Panc1 (cell line): ENCODE results near the gene AP3M1. TPM values are rescaled to one million over a fixed set of nuclear protein-coding genes. Genes with fewer than 3 reads are reported as not detected.

ENCODE experiments used
- ATAC-seq: fragments of 200-7000 bp; cut with Tn5 transposase; 2 replicates; pipeline ENCODE4 v1.9.1; 2020; ENCODE audit warnings: mild to moderate bottlenecking, moderate library complexity
- BruUV-seq: library from RNA; stranded (reverse); fragments of 400-500 nt; replicated peaks from 2 replicates; lab custom pipeline; 2021; lab: Mats Ljungman, UMichigan
- CTCF ChIA-PET: fragments of 300-600 bp; sonication (Branson Sonifier 250); formaldehyde crosslinking; loops from one replicate; lab custom pipeline; 2022; ENCODE audit warnings: antibody characterized with exemption; lab: Charles Lee
- POLR2A ChIA-PET: fragments of 300-600 bp; sonication (Branson Sonifier 250); formaldehyde crosslinking; loops from one replicate; lab custom pipeline; 2022; ENCODE audit warnings: antibody characterized with exemption; lab: Charles Lee
- DNase-seq: peaks from one replicate; pipeline ENCODE4 v3.0.0-alpha.2; 2010; ENCODE audit warnings: low read depth, low spot score
- H3K27ac ChIP-seq: 2 replicates; pipeline ENCODE4 v1.5.1; 2011; ENCODE audit warnings: mild to moderate bottlenecking, low read length, inconsistent platforms
- H3K27me3 ChIP-seq: fragments of 200-500 bp; sonication (Bioruptor generic); 2 replicates; pipeline ENCODE4 v1.6.0; 2014; ENCODE audit warnings: low read length, inconsistent platforms; ENCODE audit not compliant: control insufficient read depth, insufficient read depth
- H3K36me3 ChIP-seq: fragments of 200-500 bp; sonication (Bioruptor generic); 2 replicates; pipeline ENCODE4 v1.5.1; 2014; ENCODE audit warnings: inconsistent platforms, mild to moderate bottlenecking, low read length, moderate library complexity; ENCODE audit not compliant: control insufficient read depth, insufficient read depth
- H3K4me1 ChIP-seq: 2 replicates; pipeline ENCODE4 v1.5.1; 2011; ENCODE audit warnings: inconsistent platforms, mild to moderate bottlenecking, low read length, moderate library complexity; ENCODE audit not compliant: control insufficient read depth, insufficient read depth
- H3K4me3 ChIP-seq, 2 experiments: 2 replicates each; pipeline ENCODE4 v1.5.1; 2011 to 2012; ENCODE audit warnings: low read depth in 2 of 2, low read length in 2 of 2, mild to moderate bottlenecking in 2 of 2, inconsistent platforms in 1 of 2, moderate library complexity in 1 of 2
- H3K9me3 ChIP-seq: fragments of 200-500 bp; sonication (Bioruptor generic); 2 replicates; pipeline ENCODE4 v1.5.1; 2014; ENCODE audit warnings: low read depth, mild to moderate bottlenecking, inconsistent platforms, low read length, moderate library complexity; ENCODE audit not compliant: control insufficient read depth, insufficient read depth
- POLR2AphosphoS5 ChIP-seq: IDR thresholded peaks from 2 replicates; pipeline ENCODE4 v1.6.1; 2012; ENCODE audit warnings: mild to moderate bottlenecking, low read depth, low read length, moderate library complexity
- REST ChIP-seq, 2 experiments: IDR thresholded peaks; 2 replicates each; pipeline ENCODE4 v1.6.1; 2011 to 2012; ENCODE audit warnings: low read depth in 2 of 2, control low read depth in 1 of 2, low read length in 1 of 2, mild to moderate bottlenecking in 1 of 2, moderate library complexity in 1 of 2; ENCODE audit not compliant: insufficient read depth in 1 of 2
- SIN3A ChIP-seq: IDR thresholded peaks from 2 replicates; pipeline ENCODE4 v1.6.1; 2012; ENCODE audit warnings: low read depth, mild to moderate bottlenecking, low read length, moderate library complexity, borderline replicate concordance; ENCODE audit not compliant: insufficient read depth
- TCF7L2 ChIP-seq: IDR thresholded peaks from 2 replicates; pipeline ENCODE4 v1.6.1; 2011; ENCODE audit warnings: mild to moderate bottlenecking, low read depth, low read length, inconsistent platforms
- in situ Hi-C: cut with HindIII; loops from 2 replicates; pipeline ENCODE4 v1.10.0; 2016; ENCODE audit warnings: low sequenced_read_pairs, low pct_unique_long_range_greater_than_20kb
- intact Hi-C: fragments of 100-400 bp; cut with micrococcal nuclease; formaldehyde crosslinking; loops from one replicate; pipeline ENCODE4 v1.10.0; 2022; ENCODE audit not compliant: unreplicated experiment
- total RNA-seq: library from RNA; stranded (reverse); gene quantifications from one replicate; pipeline ENCODE4 v1.2.1, GENCODE V29; 2021; ENCODE audit not compliant: unreplicated experiment
- TF ChIP-seq, protein P1 (sequence below): fragments of 450-650 bp; IDR thresholded peaks from 2 replicates; pipeline ENCODE4 v1.5.1; 2017; ENCODE audit warnings: mild to moderate bottlenecking

Gene AP3M1
- total RNA-seq, 1 experiment from 2014 or later, result 51.5 TPM

GRCh38 chr10:74104996-74105395, 45.6 kb downstream of the AP3M1 start:
- H3K9me3 ChIP-seq, result no peaks in the 10 kb centered on the region
- no peak overlapping the region for H3K27ac ChIP-seq
- H3K4me3 ChIP-seq, result no peak overlapping the region
- in situ Hi-C loops (no loop called here), intact Hi-C loops (no loop called here)
- H3K27me3 ChIP-seq, result no peaks in the 10 kb centered on the region
- ATAC-seq (no peak), DNase-seq (no peak)
- ChIA-PET POLR2A (no interaction called here), CTCF (no interaction called here)
- TF ChIP-seq REST (IDR thresholded peaks at IDR 0.05; ENCODE audit: insufficient read depth in 1 of 2, low read depth in 2 of 2, low read length in 1 of 2) (no peak), TCF7L2 (no peak), SIN3A (no peak)
- TF ChIP-seq, protein P1, sequence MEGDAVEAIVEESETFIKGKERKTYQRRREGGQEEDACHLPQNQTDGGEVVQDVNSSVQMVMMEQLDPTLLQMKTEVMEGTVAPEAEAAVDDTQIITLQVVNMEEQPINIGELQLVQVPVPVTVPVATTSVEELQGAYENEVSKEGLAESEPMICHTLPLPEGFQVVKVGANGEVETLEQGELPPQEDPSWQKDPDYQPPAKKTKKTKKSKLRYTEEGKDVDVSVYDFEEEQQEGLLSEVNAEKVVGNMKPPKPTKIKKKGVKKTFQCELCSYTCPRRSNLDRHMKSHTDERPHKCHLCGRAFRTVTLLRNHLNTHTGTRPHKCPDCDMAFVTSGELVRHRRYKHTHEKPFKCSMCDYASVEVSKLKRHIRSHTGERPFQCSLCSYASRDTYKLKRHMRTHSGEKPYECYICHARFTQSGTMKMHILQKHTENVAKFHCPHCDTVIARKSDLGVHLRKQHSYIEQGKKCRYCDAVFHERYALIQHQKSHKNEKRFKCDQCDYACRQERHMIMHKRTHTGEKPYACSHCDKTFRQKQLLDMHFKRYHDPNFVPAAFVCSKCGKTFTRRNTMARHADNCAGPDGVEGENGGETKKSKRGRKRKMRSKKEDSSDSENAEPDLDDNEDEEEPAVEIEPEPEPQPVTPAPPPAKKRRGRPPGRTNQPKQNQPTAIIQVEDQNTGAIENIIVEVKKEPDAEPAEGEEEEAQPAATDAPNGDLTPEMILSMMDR, result no peak
- no peaks in the 10 kb centered on the region for H3K4me1 ChIP-seq
- H3K36me3 ChIP-seq, result peaks cover 61% of the 10 kb centered on the region
- BruUV-seq, result TSS peak; percentile 4

GRCh38 chr10:74104480-74104879, 46.1 kb downstream of the AP3M1 start:
- intact Hi-C loops, result no loop called here
- TF ChIP-seq REST (IDR thresholded peaks at IDR 0.05; ENCODE audit: insufficient read depth in 1 of 2, low read depth in 2 of 2, low read length in 1 of 2) (no peak), SIN3A (no peak), TCF7L2 (no peak), POLR2AphosphoS5 (no peak)
- TF ChIP-seq, protein P1, result no peak
- BruUV-seq, result no TSS peak
- ATAC-seq (no peak), DNase-seq (no peak)
- in situ Hi-C loops, result no loop called here
- Histone ChIP-seq H3K27ac (no peak overlapping the region), H3K36me3 (peaks cover 61% of the 10 kb centered on the region), H3K27me3 (no peaks in the 10 kb centered on the region), H3K4me1 (no peaks in the 10 kb centered on the region), H3K9me3 (no peaks in the 10 kb centered on the region), H3K4me3 (no peak overlapping the region)
- POLR2A ChIA-PET, result no interaction called here
- CTCF ChIA-PET, result no interaction called here
